ENCODE results near the gene GFRA1. TPM values are rescaled to one million over a fixed set of nuclear protein-coding genes. Genes with fewer than 3 reads are reported as not detected.

Gene GFRA1
- total and polyA plus RNA-seq, 2 of the 4 experiments (the other 2 are of a cell fraction): 9.1 to 9.3 TPM

- in situ Hi-C loops (cut with MboI; ENCODE audit: low sequenced_read_pairs): no loop called here
- Histone ChIP-seq H3K4me1 (ENCODE audit: control insufficient read depth, insufficient read depth, low read length) (no peaks in the 10 kb centered on the region), H3K9me1 (ENCODE audit: insufficient read depth, low read length) (no peaks in the 10 kb centered on the region), H4K8ac (ENCODE audit: low read depth in 2 of 2, low read length in 2 of 2) (no peak overlapping the region), H4K20me1 (ENCODE audit: insufficient read depth, low read length) (no peaks in the 10 kb centered on the region), H3K4me3 (ENCODE audit: insufficient read depth, low read depth, low read length) (no peak overlapping the region), H3K23ac (ENCODE audit: low read depth, low read length) (no peak overlapping the region), H2BK5ac (ENCODE audit: low read depth, low read length, poor library complexity, severe bottlenecking) (no peak overlapping the region), H4K5ac (ENCODE audit: low read depth, low read length) (no peak overlapping the region), H3K4me2 (ENCODE audit: low read depth, low read length) (no peak overlapping the region), H2BK15ac (ENCODE audit: low read depth, low read length) (no peak overlapping the region), H2AFZ (replicated peaks; ENCODE audit: low read length, poor library complexity) (no peak overlapping the region), H3K9me3 (ENCODE audit: control insufficient read depth, insufficient read depth, low read length) (no peaks in the 10 kb centered on the region), H3K27ac (ENCODE audit: insufficient read depth, low read length) (no peak overlapping the region), H3K18ac (ENCODE audit: low read depth, low read length) (no peak overlapping the region), H2BK20ac (ENCODE audit: low read depth, low read length) (no peak overlapping the region), H3K4ac (ENCODE audit: low read depth, low read length) (no peak overlapping the region), H2AK9ac (replicated peaks; ENCODE audit: low read depth, low read length, poor library complexity) (no peak overlapping the region), H2BK120ac (ENCODE audit: low read depth, low read length) (no peak overlapping the region), H3K27me3 (ENCODE audit: control insufficient read depth, insufficient read depth, low read length) (no peaks in the 10 kb centered on the region), H4K91ac (ENCODE audit: insufficient read depth, low read depth, low read length) (no peak overlapping the region), H3K36me3 (ENCODE audit: control insufficient read depth, insufficient read depth, low read length) (no peaks in the 10 kb centered on the region), H3K9ac (ENCODE audit: low read depth, low read length) (no peak overlapping the region), H2AK5ac (ENCODE audit: low read depth, low read length) (no peak overlapping the region), H3K56ac (ENCODE audit: extremely low read depth, insufficient read depth, low read length) (no peak overlapping the region), H3K14ac (replicated peaks; ENCODE audit: low read depth, low read length) (no peak overlapping the region), H3K79me1 (ENCODE audit: low read depth in 1 of 2, low read length in 2 of 2) (no peaks in the 10 kb centered on the region)
- POLR2A ChIA-PET (ENCODE audit: unreplicated experiment): no interaction called here
- CTCF ChIA-PET: no interaction called here
- TF ChIP-seq USF2 (IDR thresholded peaks at IDR 0.05; ENCODE audit: low read depth, low read length) (no peak), CEBPB (IDR thresholded peaks at IDR 0.05; ENCODE audit: low read depth, low read length) (no peak), FOS (IDR thresholded peaks at IDR 0.05; ENCODE audit: low read depth, low read length) (no peak)
- 57% methylated on average over 4 of the region's 13 CpGs; no CpG with 5 or more reads in 1 of the 2 experiments for WGBS, 2 experiments (ENCODE audit: extremely low coverage in 2 of 2, insufficient read length in 1 of 2)
- ATAC-seq (ENCODE audit: low read depth) (no peak), DNase-seq (no peak)
- intact Hi-C loops (cut with micrococcal nuclease): no loop called here
- dilution Hi-C loops (cut with HindIII; ENCODE audit: low sequenced_read_pairs, unreplicated experiment): no loop called here
- no TSS peak for BruUV-seq (replicated peaks)
Observed at GRCh38 chr10:116132780-116133399, 140.1 kb downstream of the GFRA1 start.
